H1 (cell line): ENCODE results near the gene FSD1.

Source experiments
- CTCF ChIP-seq, 3 experiments: IDR thresholded peaks; 1 replicate in 2 of 3; 2 replicates in 1 of 3; pipeline versions ENCODE4 v1.5.1 to v1.6.1; 2011; ENCODE audit warnings: low read length in 3 of 3, mild to moderate bottlenecking in 3 of 3, inconsistent platforms in 2 of 3, low read depth in 1 of 3, moderate library complexity in 1 of 3; ENCODE audit not compliant: insufficient read depth in 1 of 3; ENCODE audit errors: control extremely low read depth in 1 of 3
- EZH2 ChIP-seq: fragments of 200-600 bp; sonication (generic); IDR thresholded peaks from 2 replicates; pipeline ENCODE4 v1.7.1; 2012; ENCODE audit warnings: low read depth, mild to moderate bottlenecking, moderate library complexity, low read length, inconsistent platforms; ENCODE audit not compliant: severe bottlenecking
- POLR2AphosphoS5 ChIP-seq: IDR thresholded peaks from 2 replicates; pipeline ENCODE4 v1.6.1; 2011; ENCODE audit warnings: low read depth, low read length
- TAF7 ChIP-seq: optimal IDR thresholded peaks from 2 replicates; pipeline ENCODE3; 2011; ENCODE audit warnings: low read depth, mild to moderate bottlenecking, inconsistent platforms, low read length, moderate library complexity, borderline replicate concordance
- YY1 ChIP-seq: IDR thresholded peaks from 2 replicates; pipeline ENCODE4 v1.6.1; 2011; ENCODE audit warnings: low read depth, mild to moderate bottlenecking, low read length

GRCh38 chr19:4257025-4257424 is 47.4 kb upstream of the FSD1 start:
- TF ChIP-seq EZH2 (no peak), CTCF (IDR thresholded peaks at IDR 0.05; ENCODE audit: control extremely low read depth in 1 of 3, insufficient read depth in 1 of 3, low read depth in 1 of 3, low read length in 3 of 3) (no peak), POLR2AphosphoS5 (no peak), TAF7 (no peak), YY1 (no peak)
